Measurements from ENCODE around the gene NDUFA11. TPM values are rescaled to one million over a fixed set of nuclear protein-coding genes. Genes with fewer than 3 reads are reported as not detected.

Gene NDUFA11
- total RNA-seq, 1 donor from 2014 or later = 366 TPM

GRCh38 chr19:5932146-5932545 is 28.6 kb upstream of the NDUFA11 start:
- no peak for DNase-seq

GRCh38 chr19:5931251-5931650 is 27.7 kb upstream of the NDUFA11 start:
- DNase-seq = no peak

GRCh38 chr19:5929625-5930024 is 26.0 kb upstream of the NDUFA11 start:
- DNase-seq = no peak

- DNase-seq = no peak
Measured at GRCh38 chr19:5929179-5929578, 25.6 kb upstream of the NDUFA11 start.

- no peak for DNase-seq
Measured at GRCh38 chr19:5927441-5927821, 23.8 kb upstream of the NDUFA11 start.

GRCh38 chr19:5926641-5927440 is 23.3 kb upstream of the NDUFA11 start:
- no peak for DNase-seq

GRCh38 chr19:5925830-5926427 is 22.3 kb upstream of the NDUFA11 start:
- no peak for DNase-seq

- no peak for DNase-seq
Measured at GRCh38 chr19:5923356-5923755, 19.8 kb upstream of the NDUFA11 start.

- DNase-seq = no peak
Measured at GRCh38 chr19:5922161-5922545, 18.6 kb upstream of the NDUFA11 start.

GRCh38 chr19:5921516-5922160 is 18.0 kb upstream of the NDUFA11 start:
- no peak for DNase-seq

- DNase-seq = no peak
Measured at GRCh38 chr19:5918463-5919079, 15.0 kb upstream of the NDUFA11 start.

- DNase-seq = no peak
Measured at GRCh38 chr19:5917431-5918107, 14.0 kb upstream of the NDUFA11 start.

GRCh38 chr19:5916181-5916708 is 12.7 kb upstream of the NDUFA11 start:
- DNase-seq = no peak

- no peak for DNase-seq
Measured at GRCh38 chr19:5915782-5916165, 12.2 kb upstream of the NDUFA11 start.

- no peak for DNase-seq
Measured at GRCh38 chr19:5914946-5915781, 11.6 kb upstream of the NDUFA11 start.

- DNase-seq = no peak
Measured at GRCh38 chr19:5914358-5914774, 10.8 kb upstream of the NDUFA11 start.

- DNase-seq = no peak
Measured at GRCh38 chr19:5913739-5914357, 10.3 kb upstream of the NDUFA11 start, which contains the start of gene CAPS. Gene CAPS (plus strand): TSS chr19:5914254. CDS start chr19:5914407, 153 bp downstream.

- no peak for DNase-seq
Measured at GRCh38 chr19:5911366-5911765, 7.8 kb upstream of the NDUFA11 start.

GRCh38 chr19:5910638-5910907 is 7.0 kb upstream of the NDUFA11 start:
- no peak for DNase-seq

GRCh38 chr19:5908773-5909442 is 5.3 kb upstream of the NDUFA11 start:
- DNase-seq = no peak

- DNase-seq = peak; percentile 46
Measured at GRCh38 chr19:5907241-5907640, 3.7 kb upstream of the NDUFA11 start.
